Ovary (tissue), 9 donors: ENCODE results near the gene GRM5. TPM values are rescaled to one million over a fixed set of nuclear protein-coding genes. Genes with fewer than 3 reads are reported as not detected.

ENCODE experiments used
- DNase-seq, 5 donors: peaks; one replicate each; pipeline ENCODE4 v3.0.0-alpha.2; 2019 to 2020
- H3K27ac ChIP-seq, 2 donors: fragments of 200-600 bp; one replicate each; pipeline versions ENCODE4 v1.5.1 to v1.8.0; 2019 to 2022
- H3K27me3 ChIP-seq: fragments of 200-600 bp; one replicate; pipeline ENCODE4 v1.8.0; 2022
- H3K36me3 ChIP-seq: fragments of 200-600 bp; sonication (generic); one replicate; pipeline ENCODE4 v1.5.1; 2019
- H3K4me1 ChIP-seq: one replicate; pipeline ENCODE4 v1.8.1; 2013; ENCODE audit warnings: mild to moderate bottlenecking, moderate library complexity; ENCODE audit not compliant: insufficient read depth
- H3K4me3 ChIP-seq: fragments of 200-600 bp; sonication (generic); one replicate; pipeline ENCODE4 v1.5.1; 2017
- H3K9me3 ChIP-seq, 2 donors: fragments of 200-600 bp in 1 of 2; sonication (generic) in 1 of 2; one replicate each; pipeline versions ENCODE4 v1.5.1 to v1.8.1; 2013 to 2019; ENCODE audit warnings: mild to moderate bottlenecking in 1 of 2, moderate library complexity in 1 of 2
- EP300 ChIP-seq: sonication (generic); formaldehyde crosslinking; IDR thresholded peaks from one replicate; pipeline ENCODE4 v1.6.1; 2017; ENCODE audit warnings: antibody characterized with exemption
- POLR2A ChIP-seq: fragments of 450-650 bp; IDR thresholded peaks from one replicate; pipeline ENCODE4 v1.6.1; 2017; ENCODE audit warnings: antibody characterized with exemption, mild to moderate bottlenecking, moderate library complexity
- WGBS, 3 donors: extraction: QIAGEN DNeasy Blood & Tissue Kit in 1 of 3; methylation state at CpG; one replicate each; pipeline versions ENCODE4 v1.1.5 to v1.1.7; 2013 to 2017; 5-methylcytosine and 5-hydroxymethylcytosine counted together
- intact Hi-C, 4 donors: fragments of 100-400 bp; cut with DNase I; formaldehyde crosslinking; loops; one replicate each; pipeline versions ENCODE4 v1.11.0 to v1.15.1; 2022 to 2023
- polyA plus RNA-seq, 2 donors: library from polyadenylated mRNA; stranded (reverse); fragments of 200-250 nt in 1 of 2; fragments of 350-450 nt in 1 of 2; fragmentation: Illumina TruSeq in 1 of 2; extraction: RNeasy Lipid Tissue Mini Kit (QIAGEN cat#74804) in 1 of 2; gene quantifications; one replicate each; pipeline ENCODE4 v1.2.3, GENCODE V29; 2013 to 2014
- total RNA-seq, 7 donors: library from RNA; depleted of rRNA in 2 of 7; stranded (reverse); fragments of >200 nt in 2 of 7; fragmentation: NEBNext Ultra II Directional in 3 of 7; extraction: Animal tissue kit (Norgen Biotek cat#: 25700) in 3 of 7; gene quantifications; one replicate each; pipeline versions ENCODE4 v1.1.0 to v1.2.4, GENCODE V29; 2016 to 2023
- TF ChIP-seq, protein P1 (sequence below), 3 donors: fragments of 450-650 bp in 2 of 3; fragments of 200-600 bp in 1 of 3; IDR thresholded peaks; one replicate each; pipeline versions ENCODE4 v1.5.1 to v1.8.0; 2016 to 2022; ENCODE audit warnings: antibody characterized with exemption in 3 of 3, mild to moderate bottlenecking in 1 of 3
- donor health status: DM: no; HTN: no; CAD: no; lungs with moderate emphysema.
- donor health status: DM: no; HTN: no; CAD: no.
- donor health status: Bipolar disorder and iron deficiency.
- donor health status: DM: yes; HTN: yes; CAD: no.
- donor health status: DM: no; HTN: no; CAD: no.
- donor health status: DM: yes; HTN: yes; CAD: no.

The GRM5 gene
- total and polyA plus RNA-seq, 9 donors = under 0.01 to 0.03 TPM; not detected in 7

GRCh38 chr11:88482871-88483301 is 582.9 kb downstream of the GRM5 start:
- no peaks in the 10 kb centered on the region for H3K27me3 ChIP-seq
- intact Hi-C loops = no loop called here
- H3K27ac ChIP-seq = no peak overlapping the region
- TF ChIP-seq EP300 = no peak
- no peak for TF ChIP-seq POLR2A
- TF ChIP-seq, protein P1, sequence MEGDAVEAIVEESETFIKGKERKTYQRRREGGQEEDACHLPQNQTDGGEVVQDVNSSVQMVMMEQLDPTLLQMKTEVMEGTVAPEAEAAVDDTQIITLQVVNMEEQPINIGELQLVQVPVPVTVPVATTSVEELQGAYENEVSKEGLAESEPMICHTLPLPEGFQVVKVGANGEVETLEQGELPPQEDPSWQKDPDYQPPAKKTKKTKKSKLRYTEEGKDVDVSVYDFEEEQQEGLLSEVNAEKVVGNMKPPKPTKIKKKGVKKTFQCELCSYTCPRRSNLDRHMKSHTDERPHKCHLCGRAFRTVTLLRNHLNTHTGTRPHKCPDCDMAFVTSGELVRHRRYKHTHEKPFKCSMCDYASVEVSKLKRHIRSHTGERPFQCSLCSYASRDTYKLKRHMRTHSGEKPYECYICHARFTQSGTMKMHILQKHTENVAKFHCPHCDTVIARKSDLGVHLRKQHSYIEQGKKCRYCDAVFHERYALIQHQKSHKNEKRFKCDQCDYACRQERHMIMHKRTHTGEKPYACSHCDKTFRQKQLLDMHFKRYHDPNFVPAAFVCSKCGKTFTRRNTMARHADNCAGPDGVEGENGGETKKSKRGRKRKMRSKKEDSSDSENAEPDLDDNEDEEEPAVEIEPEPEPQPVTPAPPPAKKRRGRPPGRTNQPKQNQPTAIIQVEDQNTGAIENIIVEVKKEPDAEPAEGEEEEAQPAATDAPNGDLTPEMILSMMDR (IDR thresholded peaks at IDR 0.05) = no peak
- H3K4me1 ChIP-seq = no peaks in the 10 kb centered on the region
- DNase-seq = no peak
- H3K9me3 ChIP-seq = no peaks in the 10 kb centered on the region
- H3K36me3 ChIP-seq = no peaks in the 10 kb centered on the region
- no peak overlapping the region for H3K4me3 ChIP-seq
- WGBS, 3 donors = 78 to 83% (median 83%) methylated on average over 2 of the region's 2 CpGs

DNA sequence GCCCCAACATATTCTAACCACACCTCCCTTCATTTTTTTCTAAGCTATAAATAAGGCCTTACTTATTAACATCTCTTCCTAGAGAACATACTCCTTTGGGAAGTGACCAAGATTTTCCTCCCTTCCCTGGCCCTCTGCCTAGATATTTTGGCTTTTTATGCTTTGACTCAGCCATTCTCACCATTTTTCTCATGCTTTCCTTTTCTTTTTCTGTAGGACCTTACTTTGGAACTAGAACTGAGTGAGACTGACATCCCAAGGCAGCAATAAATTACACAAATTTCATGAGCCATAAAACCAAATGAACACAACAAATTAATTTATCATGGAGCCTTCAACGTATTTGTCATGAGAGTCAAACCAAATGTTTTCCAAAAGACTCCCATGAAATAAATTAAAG is 585.6 kb downstream of the GRM5 start:
- DNase-seq = no peak
- no peaks in the 10 kb centered on the region for H3K9me3 ChIP-seq
- WGBS, 3 donors = 7 to 11% (median 10%) methylated on average over 1 of the region's 1 CpG
- no peak overlapping the region for H3K4me3 ChIP-seq
- intact Hi-C loops = no loop called here
- H3K27me3 ChIP-seq = no peaks in the 10 kb centered on the region
- H3K4me1 ChIP-seq = no peaks in the 10 kb centered on the region
- H3K36me3 ChIP-seq = no peaks in the 10 kb centered on the region
- no peak overlapping the region for H3K27ac ChIP-seq
- TF ChIP-seq, protein P1 (IDR thresholded peaks at IDR 0.05) = no peak
- TF ChIP-seq EP300 (no peak), POLR2A (no peak)

DNA sequence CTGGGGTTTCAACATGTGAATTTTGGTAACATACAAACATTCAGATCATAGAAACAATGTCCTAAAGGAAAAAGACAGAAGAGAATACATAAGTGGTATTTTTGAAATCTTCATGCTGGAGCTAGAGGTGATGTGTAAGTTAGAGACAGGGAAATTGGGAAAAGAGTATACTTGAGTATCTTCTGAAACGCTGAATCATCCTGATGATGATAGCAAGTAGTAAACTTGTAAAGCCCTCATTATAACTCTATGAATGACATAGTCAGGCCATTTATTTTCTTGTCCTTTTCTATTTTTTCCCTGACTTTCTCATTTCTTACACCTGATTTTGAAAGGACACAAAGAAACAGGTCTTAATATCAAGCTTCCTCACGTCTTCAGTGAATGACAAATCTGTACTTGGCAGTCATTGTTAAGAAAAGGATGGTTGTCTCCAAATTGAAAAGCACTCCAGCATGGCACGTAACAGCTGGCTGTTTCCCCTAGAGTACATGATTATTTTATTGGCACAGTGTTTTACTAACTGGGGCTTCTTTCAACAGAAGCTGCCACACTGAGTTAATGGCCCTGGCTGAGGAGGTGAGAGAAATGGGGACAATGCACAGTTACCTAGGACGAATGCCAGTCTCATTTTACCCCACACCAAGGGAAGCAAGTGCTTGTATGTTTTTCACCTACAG is 587.5 kb downstream of the GRM5 start:
- H3K4me3 ChIP-seq = no peak overlapping the region
- WGBS, 3 donors = 86 to 92% (median 87%) methylated on average over 4 of the region's 4 CpGs
- no peak overlapping the region for H3K27ac ChIP-seq
- H3K27me3 ChIP-seq = no peaks in the 10 kb centered on the region
- no peaks in the 10 kb centered on the region for H3K36me3 ChIP-seq
- DNase-seq = no peak
- intact Hi-C loops = no loop called here
- H3K9me3 ChIP-seq = no peaks in the 10 kb centered on the region
- no peaks in the 10 kb centered on the region for H3K4me1 ChIP-seq
- TF ChIP-seq EP300 (no peak), POLR2A (no peak)
- TF ChIP-seq, protein P1 (IDR thresholded peaks at IDR 0.05) = no peak

GRCh38 chr11:88475991-88476418 is 589.8 kb downstream of the GRM5 start:
- Histone ChIP-seq H3K27ac (no peak overlapping the region), H3K27me3 (no peaks in the 10 kb centered on the region), H3K4me3 (no peak overlapping the region), H3K36me3 (no peaks in the 10 kb centered on the region), H3K9me3 (no peaks in the 10 kb centered on the region), H3K4me1 (no peaks in the 10 kb centered on the region)
- no peak for DNase-seq
- intact Hi-C loops = no loop called here
- 19 to 37% (median 24%) methylated on average over 1 of the region's 1 CpG for WGBS, 3 donors
- TF ChIP-seq, protein P1 (IDR thresholded peaks at IDR 0.05) = no peak
- TF ChIP-seq EP300 (no peak), POLR2A (no peak)
